GM12878 (cell line): Measurements from ENCODE around the gene RASGRP3. TPM values are rescaled to one million over a fixed set of nuclear protein-coding genes. Genes with fewer than 3 reads are reported as not detected.

ENCODE experiments used
- ATAC-seq: fragments of 200-7000 bp; cut with Tn5 transposase; 3 replicates; pipeline ENCODE4 v1.9.1; 2020; ENCODE audit warnings: mild to moderate bottlenecking, moderate library complexity
- BruUV-seq: library from RNA; stranded (reverse); fragments of 400-500 nt; replicated peaks from 2 replicates; lab custom pipeline; 2021; lab: Mats Ljungman, UMichigan
- CTCF ChIA-PET: fragments of 300-600 bp; sonication (Branson Sonifier 250); formaldehyde crosslinking; extraction: SDS; loops from one replicate; lab custom pipeline; 2021; ENCODE audit warnings: inconsistent platforms; lab: Yijun Ruan, JAX
- POLR2A ChIA-PET: fragments of 350-600 bp; formaldehyde crosslinking; extraction: SDS; loops from one replicate; lab custom pipeline; 2021; ENCODE audit warnings: inconsistent platforms; lab: Charles Lee
- RAD21 ChIA-PET: fragments of 300-600 bp; sonication (Branson Sonifier 250); formaldehyde crosslinking; loops from one replicate; lab custom pipeline; 2023; ENCODE audit warnings: antibody characterized with exemption; ENCODE audit not compliant: unreplicated experiment; lab: Charles Lee
- SMC1A ChIA-PET: fragments of 300-600 bp; sonication (Branson Sonifier 250); formaldehyde crosslinking; loops from one replicate; lab custom pipeline; 2023; ENCODE audit not compliant: unreplicated experiment, uncharacterized antibody; lab: Charles Lee
- DNase-seq: peaks from one replicate; pipeline ENCODE4 v3.0.0-alpha.2; 2011; ENCODE audit warnings: low read depth, low spot score
- FAIRE-seq: peaks from 3 replicates; lab custom pipeline; 2011; peaks lifted over from hg19 to GRCh38; lab: Jason Lieb, UNC
- H2AFZ ChIP-seq: 2 replicates; pipeline ENCODE4 v1.6.0; 2011; ENCODE audit warnings: low read depth, low read length, control low read depth; ENCODE audit not compliant: control insufficient read depth
- H3K27ac ChIP-seq: 2 replicates; pipeline ENCODE4 v1.5.1; 2011; ENCODE audit warnings: control low read depth; ENCODE audit not compliant: control insufficient read depth, insufficient read depth
- H3K27me3 ChIP-seq, 2 experiments: replicated peaks in 1 of 2; 2 replicates each; pipeline versions ENCODE4 v1.6.0 to v1.6.1; 2011; ENCODE audit warnings: low read length in 1 of 2; ENCODE audit not compliant: control insufficient read depth in 2 of 2, insufficient read depth in 2 of 2
- H3K36me3 ChIP-seq, 2 experiments: 2 replicates each; pipeline ENCODE4 v1.5.1; 2011; ENCODE audit warnings: low read length in 1 of 2; ENCODE audit not compliant: control insufficient read depth in 2 of 2, insufficient read depth in 2 of 2
- H3K4me1 ChIP-seq: 2 replicates; pipeline ENCODE4 v1.6.1; 2011; ENCODE audit warnings: mild to moderate bottlenecking, low read length, moderate library complexity, mixed read lengths; ENCODE audit not compliant: control insufficient read depth, insufficient read depth
- H3K4me2 ChIP-seq: 2 replicates; pipeline ENCODE4 v1.6.0; 2011; ENCODE audit warnings: control low read depth; ENCODE audit not compliant: control insufficient read depth, insufficient read depth
- H3K4me3 ChIP-seq: fragments of 200-600 bp; sonication (generic); 2 replicates; pipeline ENCODE4 v1.5.1; 2016
- H3K79me2 ChIP-seq: 2 replicates; pipeline ENCODE4 v1.6.0; 2011; ENCODE audit warnings: low read length; ENCODE audit not compliant: control insufficient read depth, insufficient read depth
- H3K9ac ChIP-seq: 2 replicates; pipeline ENCODE4 v1.8.0; 2011; ENCODE audit warnings: low read length, control low read depth, mixed read lengths; ENCODE audit not compliant: control insufficient read depth, insufficient read depth
- H3K9me3 ChIP-seq: replicated peaks from 3 replicates; pipeline ENCODE4 v1.5.1; 2011; ENCODE audit warnings: mild to moderate bottlenecking, low read length; ENCODE audit not compliant: control insufficient read depth, insufficient read depth
- H4K20me1 ChIP-seq: 2 replicates; pipeline ENCODE4 v1.6.0; 2011; ENCODE audit not compliant: control insufficient read depth, insufficient read depth
- HSF1 ChIP-seq: fragments of 150-350 bp; IDR thresholded peaks from 2 replicates; pipeline ENCODE4 v1.6.1; 2014; ENCODE audit warnings: mild to moderate bottlenecking, low read depth, low read length
- IRF3 ChIP-seq: fragments of 450-650 bp; IDR thresholded peaks from 2 replicates; pipeline ENCODE4 v1.6.1; 2014; ENCODE audit warnings: mild to moderate bottlenecking
- JUND ChIP-seq: IDR thresholded peaks from 2 replicates; pipeline ENCODE4 v1.6.1; 2012; ENCODE audit warnings: low read depth, mild to moderate bottlenecking, low read length, improper control_type of control experiment, moderate library complexity
- NBN ChIP-seq: fragments of 450-650 bp; IDR thresholded peaks from 2 replicates; pipeline ENCODE4 v1.6.1; 2016
- NFYB ChIP-seq: IDR thresholded peaks from 2 replicates; pipeline ENCODE4 v1.6.1; 2011; ENCODE audit warnings: low read depth, mild to moderate bottlenecking, low read length, improper control_type of control experiment, moderate library complexity; ENCODE audit not compliant: insufficient read depth
- RB1 ChIP-seq: fragments of 450-650 bp; formaldehyde crosslinking; IDR thresholded peaks from 2 replicates; pipeline ENCODE4 v1.6.1; 2017; ENCODE audit warnings: mild to moderate bottlenecking, borderline replicate concordance
- RUNX3 ChIP-seq: IDR thresholded peaks from 2 replicates; pipeline ENCODE4 v1.6.1; 2012; ENCODE audit warnings: low read length, inconsistent platforms
- SMAD1 ChIP-seq: fragments of 450-650 bp; IDR thresholded peaks from 2 replicates; pipeline ENCODE4 v1.6.1; 2018; ENCODE audit warnings: mild to moderate bottlenecking, low read depth; ENCODE audit not compliant: partially characterized antibody
- SUZ12 ChIP-seq: fragments of 200-600 bp; sonication (generic); IDR thresholded peaks from one replicate; pipeline ENCODE4 v1.6.1; 2018; ENCODE audit warnings: antibody characterized with exemption, mild to moderate bottlenecking; ENCODE audit not compliant: unreplicated experiment
- TAF1 ChIP-seq: IDR thresholded peaks from 2 replicates; pipeline ENCODE4 v1.6.1; 2011; ENCODE audit warnings: mild to moderate bottlenecking, low read depth, low read length, borderline replicate concordance
- WGBS: methylation state at CpG from one replicate; pipeline ENCODE4 v1.1.6; 2016; ENCODE audit warnings: low lambda C conversion rate; ENCODE audit not compliant: insufficient replicate concordance, insufficient coverage; ENCODE audit errors: missing lambda C conversion rate; 5-methylcytosine and 5-hydroxymethylcytosine counted together
- in situ Hi-C: fragments of 300-500 bp; cut with MboI; formaldehyde crosslinking; loops from 9 replicates; pipeline ENCODE4 v1.14.3; 2018; ENCODE audit warnings: mixed read lengths
- intact Hi-C: fragments of 100-400 bp; cut with micrococcal nuclease; formaldehyde crosslinking; loops from one replicate; pipeline ENCODE4 v1.14.2; 2022; ENCODE audit not compliant: unreplicated experiment
- polyA plus RNA-seq, 11 experiments: library from polyadenylated mRNA; depleted of rRNA in 4 of 11; unstranded in 6 of 11; stranded (reverse) in 5 of 11; fragments of >200 nt; fragmentation: Nextera tagmentation in 4 of 11; fragmentation: Illumina TruSeq in 1 of 11; extraction: Ambion mirVana in 4 of 11; extraction: Trizol in 1 of 11; gene quantifications; 1 replicate in 1 of 11; 2 replicates in 10 of 11; pipeline versions ENCODE4 v1.2.1 to v1.2.3, GENCODE V29; 2011 to 2016; ENCODE audit warnings: inconsistent platforms in 2 of 11, missing spikeins in 2 of 11, low read depth in 1 of 11
- total RNA-seq, 4 experiments: library from RNA; depleted of rRNA in 3 of 4; stranded (reverse); fragments of >200 nt in 3 of 4; fragmentation: Illumina TruSeq in 1 of 4; extraction: Trizol in 1 of 4; gene quantifications; 2 replicates each; pipeline versions ENCODE4 v1.2.1 to v1.2.3, GENCODE V29; 2013 to 2021

The RASGRP3 gene
- total and polyA plus RNA-seq, 10 of the 15 experiments (the other 5 are each of a cell fraction or from before 2014, with no cell fraction given): 31.6 to 106 (median 64.7) TPM

GRCh38 chr2:33532966-33533365, 56.5 kb downstream of the RASGRP3 start (continued):
- TF ChIP-seq IRF3: no peak

GRCh38 chr2:33535421-33535820, 59.0 kb downstream of the RASGRP3 start:
- peaks cover 23% of the 10 kb centered on the region for H3K4me1 ChIP-seq
- WGBS: 88% methylated on average over 3 of the region's 3 CpGs
- no peak overlapping the region for H3K9ac ChIP-seq
- peaks cover 8% of the 10 kb centered on the region for H3K79me2 ChIP-seq
- TF ChIP-seq RUNX3 (no peak), RB1 (no peak), JUND (no peak), SUZ12 (no peak), TAF1 (no peak), HSF1 (no peak), NFYB (no peak), SMAD1 (no peak), NBN (no peak)
- TF ChIP-seq, all 136 proteins: peak for 0
- H3K27ac ChIP-seq: no peak overlapping the region
- ChIA-PET CTCF (interaction anchor here (1.2 kb wide), 1 partner anchor 18 kb away, joined by 3 read pairs; no protein-coding TSS in a partner anchor), RAD21 (interaction anchor here (0.6 to 1.1 kb wide), 2 partner anchors 37 to 190 kb away, joined by 3 read pairs; no protein-coding TSS in a partner anchor), POLR2A (no interaction called here), SMC1A (interaction anchor here (1.0 kb wide), 2 partner anchors 10 to 11 kb away, joined by 3 read pairs; no protein-coding TSS in a partner anchor)
- H4K20me1 ChIP-seq: no peaks in the 10 kb centered on the region
- no peak overlapping the region for H3K4me2 ChIP-seq
- no peak for FAIRE-seq
- H3K9me3 ChIP-seq: no peaks in the 10 kb centered on the region; the same call in 2 of the 3 replicates
- no peak overlapping the region for H3K4me3 ChIP-seq
- ATAC-seq: no peak
- no peak overlapping the region for H2AFZ ChIP-seq
- DNase-seq: no peak
- intact Hi-C loops: no loop called here
- peaks cover 3 to 44% of the 10 kb centered on the region in 2 experiments for H3K36me3 ChIP-seq
- in situ Hi-C loops: no loop called here
- no TSS peak for BruUV-seq
- H3K27me3 ChIP-seq: no peaks in the 10 kb centered on the region
